Lung microvascular endothelial cell (primary cell): ENCODE data around the gene FBLN2. TPM values are rescaled to one million over a fixed set of nuclear protein-coding genes. Genes with fewer than 3 reads are reported as not detected.
"Not testable (repeated sequence)": the region's sequence is repeated elsewhere in the genome, so short reads cannot be mapped to it uniquely, and the experiment has no call there.

ENCODE experiments used
- DNase-seq, 2 donors: peaks; one replicate each; pipeline versions ENCODE4 v3.0.0 to v3.0.0-alpha.2; 2010; ENCODE audit warnings: low read depth in 2 of 2
- total RNA-seq: library from RNA; depleted of rRNA; stranded (reverse); fragments of >200 nt; gene quantifications from 2 replicates; pipeline ENCODE4 v1.2.1, GENCODE V29; 2014

Gene FBLN2
- total RNA-seq, 1 donor from 2014 or later, result 10.9 TPM

- DNase-seq, result peak in 1 of 2 donors; percentile 29
Observed at GRCh38 chr3:13549623-13550422, 898 bp downstream of the FBLN2 start.

GRCh38 chr3:13550423-13550690 is 1.4 kb downstream of the FBLN2 start:
- no peak for DNase-seq

DNA sequence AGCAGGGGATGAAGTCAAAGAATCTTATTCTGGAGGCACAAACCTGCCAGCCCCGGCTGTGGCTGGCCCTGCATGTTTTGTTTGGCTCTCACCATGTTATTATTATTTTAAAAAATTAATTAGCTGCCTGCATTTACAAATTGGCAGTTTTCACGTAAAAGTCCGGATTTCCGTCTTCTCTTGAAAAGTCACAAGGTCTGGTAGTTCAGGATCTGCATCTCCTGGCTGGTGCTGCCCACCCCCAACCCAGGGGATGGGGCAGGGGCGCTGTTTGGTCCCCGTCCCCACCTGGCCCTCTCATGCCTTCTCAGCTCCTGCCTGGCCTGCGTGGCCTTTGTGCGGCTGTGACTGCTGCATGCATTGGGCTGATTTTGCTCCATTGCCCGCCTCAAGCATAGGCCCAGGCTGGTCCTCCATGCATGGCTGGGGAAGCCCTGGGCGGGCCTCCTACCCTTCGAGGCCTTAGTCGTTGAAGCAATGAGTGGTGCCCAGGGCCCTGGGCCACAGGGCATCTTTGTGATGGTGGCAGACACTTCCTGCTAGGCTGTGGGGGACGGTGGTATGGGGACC is 2.0 kb downstream of the FBLN2 start:
- DNase-seq, result peak in 1 of 2 donors; percentile 61

DNA sequence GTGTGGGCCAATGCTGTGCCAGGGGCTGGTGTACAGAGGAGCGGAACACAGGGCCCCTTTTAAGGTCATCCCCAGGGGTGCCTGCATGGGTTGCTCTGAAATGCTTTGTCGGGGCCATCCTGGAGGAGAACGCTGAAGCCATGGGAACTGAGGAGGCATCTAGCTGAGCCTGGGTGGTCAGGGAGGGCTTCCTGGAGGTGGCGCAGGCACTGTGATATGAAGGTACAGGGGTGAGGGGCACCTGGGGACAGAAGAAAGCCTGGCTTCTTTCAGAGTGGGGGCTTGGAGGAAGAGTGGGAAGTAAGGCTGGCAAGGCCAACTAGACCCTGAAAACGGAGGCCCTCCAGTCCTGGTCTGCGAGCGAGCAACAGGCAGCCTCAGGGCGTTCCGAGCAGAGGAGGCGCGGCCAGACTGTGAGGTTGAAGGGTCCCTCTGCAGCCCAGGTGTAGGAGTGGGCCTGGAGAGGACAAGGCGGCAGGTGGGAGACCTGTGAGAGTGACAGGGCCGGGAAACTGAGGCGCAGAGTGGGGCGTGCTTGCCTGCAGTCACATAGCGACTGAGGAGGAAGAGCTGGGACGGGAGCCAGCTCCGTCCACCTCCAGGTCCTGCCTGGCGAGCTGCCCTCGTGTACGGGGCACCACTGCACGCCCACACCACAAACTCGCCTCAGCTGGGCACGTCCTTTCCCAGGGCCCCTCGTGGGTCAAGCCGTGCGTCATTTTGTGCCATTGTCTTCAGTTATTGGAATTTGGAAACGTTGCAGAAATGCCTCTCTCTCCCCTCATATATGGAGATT is 4.1 kb downstream of the FBLN2 start:
- peak in 1 of 2 donors; percentile 43 for DNase-seq

- no peak for DNase-seq
Observed at GRCh38 chr3:13553686-13554085, 4.8 kb downstream of the FBLN2 start.

- DNase-seq, result no peak
Observed at GRCh38 chr3:13555753-13556152, 6.8 kb downstream of the FBLN2 start.

GRCh38 chr3:13556207-13556606 is 7.3 kb downstream of the FBLN2 start:
- no peak for DNase-seq

DNA sequence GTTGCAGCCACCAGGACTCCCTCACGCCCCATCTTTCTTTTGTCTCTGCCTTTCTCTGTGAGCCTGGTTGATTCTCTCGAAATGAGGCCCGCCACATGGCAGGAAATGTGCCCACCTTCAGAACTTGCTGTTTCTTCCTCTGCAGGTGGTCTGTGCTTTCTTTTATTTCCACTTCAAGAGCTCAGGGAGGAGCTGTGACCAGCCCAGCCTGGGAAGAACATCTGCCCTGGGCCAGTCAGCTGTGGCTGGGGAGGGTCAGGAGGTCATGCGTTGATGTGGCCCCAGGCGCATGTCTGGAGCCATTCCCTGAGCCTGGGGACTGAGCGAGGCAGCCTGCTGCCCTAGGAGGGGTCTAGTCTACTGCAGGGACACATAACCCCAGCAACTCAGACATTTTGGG is 8.0 kb downstream of the FBLN2 start:
- no peak for DNase-seq

DNA sequence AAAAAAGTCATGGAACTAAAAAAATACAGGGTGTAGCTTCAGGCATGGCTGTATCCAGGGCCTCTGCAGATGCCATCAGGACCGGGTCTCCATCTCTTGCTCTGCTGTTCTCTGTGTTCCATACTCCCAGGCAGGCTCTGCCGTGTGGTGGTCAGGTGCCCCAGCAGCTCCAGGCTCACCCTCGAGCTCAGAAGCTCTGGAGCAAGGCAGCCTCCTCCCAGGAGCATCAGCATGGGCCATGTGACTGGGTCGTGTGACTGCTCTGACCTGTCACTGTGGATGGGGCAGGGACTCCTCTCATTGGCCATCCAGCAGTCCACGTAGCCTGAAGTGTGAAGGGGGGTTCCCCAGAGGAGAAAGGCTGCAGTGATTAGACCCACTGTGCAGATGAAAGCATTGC is 8.5 kb downstream of the FBLN2 start:
- DNase-seq, result no peak

- DNase-seq, result no peak
Observed at GRCh38 chr3:13557926-13558325, 9.0 kb downstream of the FBLN2 start.

GRCh38 chr3:13558651-13559050 is 9.7 kb downstream of the FBLN2 start:
- DNase-seq, result no peak

DNA sequence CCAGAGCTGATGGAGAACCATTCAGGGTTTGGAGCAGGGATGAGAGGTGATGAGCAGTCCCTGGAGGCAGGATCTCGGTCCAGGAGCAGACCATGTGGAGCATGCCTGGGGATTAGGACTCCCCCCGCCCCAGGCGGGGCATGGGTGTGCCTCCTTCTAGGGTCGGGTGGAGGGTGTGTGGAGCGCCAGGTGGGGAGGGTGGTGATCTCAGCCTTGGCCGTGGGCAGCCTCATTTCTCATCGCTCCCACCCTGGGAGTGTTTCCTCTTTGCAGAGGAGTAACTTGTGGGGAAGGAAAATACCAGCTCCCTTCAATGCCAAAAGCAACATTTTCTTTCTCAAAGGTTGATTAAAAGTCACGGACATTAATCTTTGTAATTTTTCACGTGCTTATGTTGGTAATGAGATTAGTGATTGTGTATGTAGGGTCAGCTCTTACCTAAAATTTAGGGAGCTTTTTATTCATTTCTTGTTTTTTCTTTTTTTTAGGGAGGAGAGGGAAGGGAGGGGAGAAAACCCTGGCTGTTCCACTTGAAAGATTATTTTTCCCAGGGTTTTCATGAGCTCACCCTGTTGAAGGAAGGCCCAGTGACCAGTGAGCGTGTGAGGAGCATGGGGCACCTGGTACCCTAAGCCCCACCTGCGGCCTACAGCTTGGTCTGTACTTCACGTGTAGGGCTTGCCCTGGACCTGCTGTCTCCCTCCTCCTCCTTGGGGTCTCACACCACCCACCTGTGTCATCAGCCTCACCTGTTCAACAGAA is 11.0 kb downstream of the FBLN2 start:
- no peak for DNase-seq

- no peak for DNase-seq
Observed at GRCh38 chr3:13561376-13561775, 12.5 kb downstream of the FBLN2 start.

DNA sequence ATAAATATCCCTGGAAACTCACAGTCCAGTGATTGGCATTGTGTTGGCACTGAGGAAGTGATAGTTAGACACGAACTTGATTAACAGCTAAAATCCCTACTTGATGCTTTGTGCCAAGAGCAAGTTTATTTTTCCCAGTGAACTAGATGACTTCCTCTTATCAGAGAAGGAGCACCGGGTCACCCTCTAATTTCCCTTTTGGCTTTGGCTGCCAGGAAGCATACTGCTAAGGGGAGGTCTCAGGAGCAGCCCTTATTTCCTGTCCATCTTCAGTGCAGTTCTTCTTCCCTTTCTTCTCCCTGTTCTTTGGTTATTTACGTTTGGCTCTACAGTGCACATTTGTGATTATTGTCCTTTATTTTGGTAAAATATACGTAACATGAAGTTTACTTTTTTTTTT is 13.0 kb downstream of the FBLN2 start:
- DNase-seq, result peak in 1 of 2 donors; percentile 32

GRCh38 chr3:13562421-13562820 is 13.5 kb downstream of the FBLN2 start:
- not testable (repeated sequence) for DNase-seq

GRCh38 chr3:13563321-13563720 is 14.4 kb downstream of the FBLN2 start:
- no peak for DNase-seq

GRCh38 chr3:13563911-13564310 is 15.0 kb downstream of the FBLN2 start:
- no peak for DNase-seq

DNA sequence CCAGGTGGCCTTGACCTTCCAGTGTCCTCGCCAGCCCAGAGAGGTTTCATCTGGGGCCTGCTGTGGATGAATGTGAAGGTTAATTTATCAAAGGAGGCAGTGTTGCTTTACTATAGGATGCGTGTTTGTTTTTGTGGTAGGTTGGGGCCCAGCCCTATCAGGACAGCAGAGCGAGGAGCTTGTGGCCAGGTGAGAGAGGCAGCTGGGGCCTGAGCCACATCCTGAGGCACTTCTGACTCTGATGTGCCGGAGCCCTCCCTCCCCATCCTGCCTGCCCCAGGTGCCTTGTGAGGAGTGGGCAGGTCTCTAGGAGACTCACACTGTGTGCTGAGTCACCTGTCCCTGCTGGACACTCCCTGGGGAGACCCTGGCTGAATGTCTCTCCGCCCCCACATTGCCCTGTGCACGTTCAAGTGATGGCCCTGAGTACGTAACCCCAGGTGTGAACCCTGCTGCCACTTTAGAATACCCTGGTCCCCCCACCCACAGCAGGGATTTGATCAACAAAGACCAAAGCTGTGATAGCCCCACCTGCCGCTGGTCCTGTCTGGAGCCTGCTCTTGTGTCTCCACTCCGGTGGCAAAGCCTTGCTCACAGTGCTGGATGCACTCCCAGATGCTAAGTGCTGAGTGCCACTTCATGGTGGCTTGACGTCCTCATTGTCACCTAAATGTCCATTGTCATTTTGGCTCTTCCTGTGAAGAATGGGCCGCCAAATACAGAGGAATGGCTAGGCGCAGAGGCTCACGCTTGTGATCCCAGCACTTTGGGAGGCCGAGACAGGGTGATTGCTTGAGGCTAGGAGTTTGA is 16.0 kb downstream of the FBLN2 start:
- DNase-seq, result no peak

- no peak for DNase-seq
Observed at GRCh38 chr3:13565581-13566452, 16.9 kb downstream of the FBLN2 start.

- no peak for DNase-seq
Observed at GRCh38 chr3:13566453-13566748, 17.5 kb downstream of the FBLN2 start.
